Gastroesophageal sphincter (tissue), 4 donors: ENCODE measurements around the gene ILDR1. TPM values are rescaled to one million over a fixed set of nuclear protein-coding genes. Genes with fewer than 3 reads are reported as not detected.

ENCODE experiments used
- small RNA-seq, 4 donors: library from RNA; depleted of rRNA; stranded (forward); fragments of <200 nt; gene quantifications; one replicate each; pipeline ENCODE3, GENCODE V24; 2016
- total RNA-seq, 4 donors: library from RNA; depleted of rRNA; stranded (reverse); fragments of >200 nt; gene quantifications; one replicate each; pipeline ENCODE4 v1.1.0, GENCODE V29; 2016

Gene ILDR1
- total RNA-seq, 4 donors from 2014 or later, result 0.74 TPM; not detected in 3

Small RNA genes within 50 kb of the gene (small RNA-seq; reads per million reads assigned to genes)
- gene RF00019, result 0 reads per million in 4 donors

Other genes starting within 250 kb of the ILDR1 start
- gene IQCB1, start 187.2 kb downstream of the ILDR1 start, total RNA-seq, result 10 to 100 TPM in 3 of 4 donors, 1 to 10 TPM in 1; 10.0 to 28.8 (median 17.6) TPM
- gene EAF2, start 187.0 kb downstream of the ILDR1 start, total RNA-seq, result 1 to 10 TPM; 2.0 to 4.8 (median 2.1) TPM
- 1 to 10 TPM in 2 of 4 donors, under 1 TPM in 2; 0.66 to 7.1 (median 2.6) TPM for gene SLC15A2, start 127.8 kb downstream of the ILDR1 start, total RNA-seq
- 1 to 10 TPM; 1.4 to 6.6 (median 3.2) TPM for gene CD86, start 33.1 kb upstream of the ILDR1 start, total RNA-seq
- under 1 TPM in 1 of 4 donors, not detected in 3; 0.04 TPM for gene CASR, start 161.4 kb upstream of the ILDR1 start, total RNA-seq